ENCODE measurements around the gene TEX44. TPM values are rescaled to one million over a fixed set of nuclear protein-coding genes. Genes with fewer than 3 reads are reported as not detected.

Gene TEX44
- polyA plus RNA-seq, 1 donor from 2014 or later, result not detected

- H4K20me1 ChIP-seq (ENCODE audit: insufficient read depth), result no peaks in the 10 kb centered on the region
- H3K79me2 ChIP-seq (replicated peaks; ENCODE audit: insufficient read depth, low read length), result no peaks in the 10 kb centered on the region
- no peak overlapping the region for H3K4me3 ChIP-seq (ENCODE audit: low read length)
- H3K9me3 ChIP-seq (ENCODE audit: low read length), result no peaks in the 10 kb centered on the region
- no peak overlapping the region for H2AFZ ChIP-seq (ENCODE audit: low read depth, low read length)
- TF ChIP-seq EP300 (conservative IDR thresholded peaks at IDR 0.05; ENCODE audit: poor library complexity, severe bottlenecking) (no peak), CTCF (IDR thresholded peaks at IDR 0.05; ENCODE audit: poor library complexity, severe bottlenecking) (no peak), TAF1 (IDR thresholded peaks at IDR 0.05; ENCODE audit: low read depth) (no peak), POLR2AphosphoS5 (IDR thresholded peaks at IDR 0.05) (no peak), MXI1 (conservative IDR thresholded peaks at IDR 0.05; ENCODE audit: poor library complexity, severe bottlenecking) (no peak), REST (IDR thresholded peaks at IDR 0.05; ENCODE audit: borderline replicate concordance) (no peak), RAD21 (conservative IDR thresholded peaks at IDR 0.05) (no peak), EZH2 (IDR thresholded peaks at IDR 0.05; ENCODE audit: borderline replicate concordance, insufficient read depth, low read length, poor library complexity, severe bottlenecking) (no peak), SMC3 (conservative IDR thresholded peaks at IDR 0.05; ENCODE audit: poor library complexity) (no peak)
- H3K9me2 ChIP-seq (ENCODE audit: insufficient read depth, low read length), result no peaks in the 10 kb centered on the region
- no peaks in the 10 kb centered on the region for H3K27me3 ChIP-seq (ENCODE audit: insufficient read depth, low read depth, low read length)
- no peak overlapping the region for H3K27ac ChIP-seq (ENCODE audit: low read length)
- H3K9ac ChIP-seq (ENCODE audit: low read length), result no peak overlapping the region
- H3F3A ChIP-seq (ENCODE audit: insufficient read depth, low read length, poor library complexity, severe bottlenecking), result no peaks in the 10 kb centered on the region
- H3K36me3 ChIP-seq (ENCODE audit: insufficient read depth, low read length), result no peaks in the 10 kb centered on the region
- no peak overlapping the region for H3K4me2 ChIP-seq (ENCODE audit: low read length)
Observed at GRCh38 chr2:231622963-231623362, 30.3 kb downstream of the TEX44 start.

DNA sequence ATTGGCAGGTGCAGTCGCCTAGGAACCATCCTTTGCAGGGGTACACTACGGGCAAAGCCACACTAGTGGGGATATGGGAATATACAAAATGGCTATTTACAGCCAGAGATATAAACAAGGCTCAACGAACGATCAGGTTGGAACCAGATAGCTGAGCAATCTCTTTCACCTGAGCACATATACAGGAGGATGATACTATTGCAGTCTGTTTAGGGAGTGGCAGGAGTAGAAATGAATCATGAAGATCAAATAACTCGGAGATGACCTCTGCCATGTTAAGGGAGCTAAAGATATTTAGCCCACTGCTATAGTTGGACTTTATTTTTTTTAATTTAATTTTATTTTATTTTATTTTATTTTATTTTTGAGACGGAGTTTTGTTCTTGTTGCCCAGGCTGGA is 33.8 kb downstream of the TEX44 start:
- Histone ChIP-seq H3K79me2 (replicated peaks; ENCODE audit: insufficient read depth, low read length) (no peaks in the 10 kb centered on the region), H3K4me3 (ENCODE audit: low read length) (no peak overlapping the region), H3K36me3 (ENCODE audit: insufficient read depth, low read length) (no peaks in the 10 kb centered on the region), H3K9ac (ENCODE audit: low read length) (no peak overlapping the region), H3K9me3 (ENCODE audit: low read length) (no peaks in the 10 kb centered on the region), H3K27me3 (ENCODE audit: insufficient read depth, low read depth, low read length) (no peaks in the 10 kb centered on the region), H3K9me2 (ENCODE audit: insufficient read depth, low read length) (no peaks in the 10 kb centered on the region), H3F3A (ENCODE audit: insufficient read depth, low read length, poor library complexity, severe bottlenecking) (no peaks in the 10 kb centered on the region), H3K4me2 (ENCODE audit: low read length) (no peak overlapping the region), H3K27ac (ENCODE audit: low read length) (no peak overlapping the region), H2AFZ (ENCODE audit: low read depth, low read length) (no peak overlapping the region), H4K20me1 (ENCODE audit: insufficient read depth) (no peaks in the 10 kb centered on the region)
- TF ChIP-seq TAF1 (IDR thresholded peaks at IDR 0.05; ENCODE audit: low read depth), result no peak
- TF ChIP-seq MXI1 (conservative IDR thresholded peaks at IDR 0.05; ENCODE audit: poor library complexity, severe bottlenecking), result no peak
- TF ChIP-seq EP300 (conservative IDR thresholded peaks at IDR 0.05; ENCODE audit: poor library complexity, severe bottlenecking), result no peak
- TF ChIP-seq CTCF (IDR thresholded peaks at IDR 0.05; ENCODE audit: poor library complexity, severe bottlenecking), result no peak

Measured in neural cell (in vitro differentiated cells).